ENCODE results near the gene ASXL2.

Gene ASXL2

GRCh38 chr2:25797620-25798488 is 80.4 kb downstream of the ASXL2 start:
- DNase-seq = no peak

- DNase-seq = no peak
Observed at GRCh38 chr2:25794544-25795276, 83.6 kb downstream of the ASXL2 start.

- DNase-seq = no peak
Observed at GRCh38 chr2:25790074-25790790, 88.1 kb downstream of the ASXL2 start.

- DNase-seq = no peak
Observed at GRCh38 chr2:25788457-25788856, 89.8 kb downstream of the ASXL2 start.

GRCh38 chr2:25787020-25787419 is 91.3 kb downstream of the ASXL2 start:
- DNase-seq = no peak

- no peak for DNase-seq
Observed at GRCh38 chr2:25784404-25784803, 93.9 kb downstream of the ASXL2 start.

GRCh38 chr2:25777077-25777476 is 101.2 kb downstream of the ASXL2 start:
- no peak for DNase-seq

GRCh38 chr2:25772078-25772477 is 106.2 kb downstream of the ASXL2 start:
- DNase-seq = no peak

- DNase-seq = no peak
Observed at GRCh38 chr2:25763575-25763974, 114.7 kb downstream of the ASXL2 start.

GRCh38 chr2:25760297-25760696 is 118.0 kb downstream of the ASXL2 start:
- no peak for DNase-seq

- DNase-seq = no peak
Observed at GRCh38 chr2:25758348-25758747, 119.9 kb downstream of the ASXL2 start.

GRCh38 chr2:25757906-25758305 is 120.4 kb downstream of the ASXL2 start:
- DNase-seq = no peak

- no peak for DNase-seq
Observed at GRCh38 chr2:25756536-25756935, 121.8 kb downstream of the ASXL2 start.

- no peak for DNase-seq
Observed at GRCh38 chr2:25749676-25750075, 128.6 kb downstream of the ASXL2 start.

- DNase-seq = no peak
Observed at GRCh38 chr2:25744055-25744454, 134.2 kb downstream of the ASXL2 start.

GRCh38 chr2:25743132-25743830 is 135.0 kb downstream of the ASXL2 start:
- DNase-seq = no peak

- no peak for DNase-seq
Observed at GRCh38 chr2:25742501-25742900, 135.8 kb downstream of the ASXL2 start.

GRCh38 chr2:25740810-25741381 is 137.4 kb downstream of the ASXL2 start:
- DNase-seq = no peak

- no peak for DNase-seq
Observed at GRCh38 chr2:25738383-25739343, 139.6 kb downstream of the ASXL2 start.

- DNase-seq = no peak
Observed at GRCh38 chr2:25736899-25737515, 141.3 kb downstream of the ASXL2 start.

- DNase-seq = no peak
Observed at GRCh38 chr2:25735835-25736234, 142.5 kb downstream of the ASXL2 start.
